ENCODE data around the gene DDTL. TPM values are rescaled to one million over a fixed set of nuclear protein-coding genes. Genes with fewer than 3 reads are reported as not detected.
"Not testable (repeated sequence)": the region's sequence is repeated elsewhere in the genome, so short reads cannot be mapped to it uniquely, and the experiment has no call there.

DDTL gene
- total RNA-seq, 1 donor from 2014 or later: 1.2 TPM

DNA sequence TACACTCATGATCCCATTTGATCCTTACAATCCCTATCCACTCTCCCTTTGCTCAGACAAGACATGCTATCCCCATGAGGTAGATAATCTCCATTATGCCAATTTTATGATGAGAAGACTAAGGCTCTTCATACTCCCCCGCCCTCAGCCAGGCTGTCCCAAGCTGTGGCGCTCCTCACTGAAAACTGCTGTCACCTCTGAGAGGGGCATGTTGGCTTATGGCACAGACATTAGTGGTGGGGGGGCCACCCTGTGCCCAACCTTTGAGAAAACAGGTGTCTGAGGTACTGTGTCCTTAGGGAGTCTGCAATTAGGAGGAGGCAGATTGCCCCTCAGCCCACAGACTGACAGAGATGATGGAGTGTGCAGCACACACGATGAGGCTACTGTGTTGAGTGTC is 2.4 kb downstream of the DDTL start:
- DNase-seq (ENCODE audit: low spot score): no peak

DNA sequence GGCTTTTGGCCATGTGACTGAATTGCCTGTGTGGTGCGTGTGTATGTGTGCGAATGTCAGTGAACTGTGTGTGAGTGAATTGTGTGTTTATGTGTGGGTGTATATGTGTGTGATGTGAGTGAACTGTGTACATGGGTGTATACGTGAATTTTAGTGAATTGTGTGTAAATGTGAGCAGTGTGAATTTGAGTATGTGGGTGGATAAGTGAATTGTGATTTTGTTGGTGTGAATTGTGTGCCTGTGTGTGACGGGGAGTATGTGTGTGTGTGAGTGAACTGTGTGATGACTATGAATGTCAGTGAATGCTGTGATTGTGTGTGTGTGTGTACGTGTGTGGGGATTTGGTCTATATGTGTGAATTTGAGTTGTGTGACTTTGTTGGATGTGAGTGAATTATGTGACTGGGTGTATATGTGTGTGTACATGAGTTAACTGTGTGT is 3.5 kb downstream of the DDTL start:
- DNase-seq (ENCODE audit: low spot score): no peak

DNA sequence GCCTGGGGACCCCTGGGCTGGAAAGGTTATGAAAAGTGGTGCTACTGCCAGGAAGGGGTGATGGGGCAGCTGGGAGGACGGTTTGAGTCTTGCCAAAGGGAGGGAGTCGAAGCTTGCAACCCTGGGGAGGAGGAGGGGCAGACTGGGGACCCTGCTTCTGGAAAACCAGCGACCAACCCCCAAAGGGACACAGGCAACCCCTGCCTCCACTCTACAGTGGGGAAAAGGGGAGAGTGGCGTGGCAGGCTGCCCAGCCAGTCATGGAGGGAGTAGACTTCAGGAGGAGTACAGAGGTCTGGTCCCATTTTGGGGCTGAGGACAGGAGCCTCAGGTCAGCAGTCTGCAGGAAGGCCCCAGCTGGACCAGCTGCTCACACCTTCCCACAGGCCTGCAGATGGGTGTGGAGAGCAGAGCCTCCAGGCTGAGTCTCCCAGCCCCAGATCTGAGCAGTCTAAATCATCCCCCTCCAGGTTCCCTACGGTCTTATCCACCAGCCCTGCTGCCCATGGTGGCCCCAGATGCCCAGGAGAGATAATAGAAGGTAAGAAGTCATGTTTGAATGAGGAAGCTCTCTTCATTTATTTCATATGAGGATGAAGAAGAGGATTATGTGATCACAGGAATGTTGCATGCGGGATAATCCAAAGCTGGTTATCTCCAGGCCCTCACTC is 4.3 kb downstream of the DDTL start:
- peak; percentile 49 for DNase-seq (ENCODE audit: low spot score)

DNA sequence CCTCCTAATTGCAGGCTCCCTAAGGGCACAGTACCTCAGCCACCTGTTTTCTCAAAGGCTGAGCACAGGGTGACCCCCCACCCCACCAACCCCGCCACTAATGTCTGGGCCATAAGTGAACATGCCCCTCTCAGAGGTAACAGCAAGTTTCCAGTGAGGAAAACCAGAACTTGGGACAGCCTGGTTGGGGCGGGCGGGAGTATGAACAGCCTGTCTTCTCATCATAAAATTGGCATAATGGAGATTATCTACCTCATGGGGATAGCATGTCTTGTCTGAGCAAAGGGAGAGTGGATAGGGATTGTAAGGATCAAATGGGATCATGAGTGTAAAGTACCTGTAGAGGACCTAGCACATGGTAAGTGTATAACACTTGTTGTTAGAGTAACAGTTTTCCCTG is 5.2 kb downstream of the DDTL start:
- not testable (repeated sequence) for DNase-seq (ENCODE audit: low spot score)

DNA sequence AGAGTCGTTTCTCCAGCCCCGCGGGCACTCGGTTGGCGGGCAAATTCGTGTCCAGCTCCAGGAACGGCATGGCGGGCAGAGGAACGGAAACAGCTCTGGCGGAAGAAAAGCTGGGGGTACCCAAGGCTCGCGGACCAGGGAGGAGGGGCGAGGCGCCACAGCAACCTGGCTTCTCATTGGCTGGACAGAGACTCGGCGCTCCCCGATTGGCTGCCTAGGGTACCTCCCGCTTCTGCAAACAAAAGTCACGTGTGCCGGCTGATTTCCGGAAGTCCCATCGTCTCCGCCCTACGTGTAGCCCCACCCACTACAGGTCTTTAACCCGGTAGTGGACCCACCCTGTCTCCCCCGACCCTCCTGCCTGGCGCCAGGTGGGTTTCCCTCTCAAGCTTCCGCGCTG is 7.7 kb downstream of the DDTL start, which contains the start of gene DDT:
Gene DDT (minus strand): TSS at position 97 of the 400 bp plus-strand sequence. CDS start 27 bp downstream, at position 70.
- DNase-seq (ENCODE audit: low spot score): not testable (repeated sequence)

DNA sequence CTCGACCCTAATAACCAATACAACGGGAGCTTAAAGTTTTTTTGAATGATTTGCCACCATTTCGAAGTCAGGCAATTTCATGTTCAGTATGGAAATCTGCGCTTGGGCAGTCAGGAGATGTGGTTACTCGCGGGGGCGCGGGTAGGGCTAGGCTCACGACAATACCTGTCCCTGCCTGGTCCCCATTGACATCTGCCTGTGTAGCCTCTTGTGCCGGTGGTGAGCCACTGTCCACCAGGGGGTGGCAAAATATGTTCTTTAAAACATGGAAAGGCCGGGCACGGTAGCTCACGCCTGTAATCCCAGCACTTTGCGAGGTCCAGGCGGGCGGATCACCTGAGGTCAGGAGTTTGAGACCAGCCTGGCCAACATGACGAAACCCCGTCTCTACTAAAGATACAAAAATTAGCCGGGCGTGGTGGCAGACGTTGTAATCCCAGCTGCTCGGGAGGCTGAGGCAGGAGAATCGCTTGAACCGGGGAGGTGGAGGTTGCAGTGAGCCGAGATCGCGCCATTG is 8.2 kb downstream of the DDTL start:
- DNase-seq (ENCODE audit: low spot score): peak; percentile 6

DNA sequence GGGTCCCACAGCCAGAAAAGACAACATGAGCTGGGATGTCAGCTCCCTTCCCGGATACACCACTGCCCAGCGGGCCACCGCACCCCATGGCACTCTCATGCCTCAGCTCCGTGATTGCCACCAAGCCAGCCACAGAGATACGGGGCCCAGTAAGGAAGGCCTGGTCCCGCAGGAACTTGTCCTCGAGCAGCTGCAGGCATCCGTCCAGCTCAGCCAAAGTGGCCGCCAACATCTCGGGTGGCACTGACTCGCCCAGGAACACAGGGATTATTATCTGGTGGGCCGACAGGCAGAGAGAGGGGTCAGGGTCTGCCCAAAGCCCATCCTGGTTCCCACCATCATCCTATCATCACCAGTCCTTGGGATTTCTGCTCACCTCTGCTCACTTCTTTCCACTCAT is 10.6 kb downstream of the DDTL start:
- DNase-seq (ENCODE audit: low spot score): peak; percentile 35

DNA sequence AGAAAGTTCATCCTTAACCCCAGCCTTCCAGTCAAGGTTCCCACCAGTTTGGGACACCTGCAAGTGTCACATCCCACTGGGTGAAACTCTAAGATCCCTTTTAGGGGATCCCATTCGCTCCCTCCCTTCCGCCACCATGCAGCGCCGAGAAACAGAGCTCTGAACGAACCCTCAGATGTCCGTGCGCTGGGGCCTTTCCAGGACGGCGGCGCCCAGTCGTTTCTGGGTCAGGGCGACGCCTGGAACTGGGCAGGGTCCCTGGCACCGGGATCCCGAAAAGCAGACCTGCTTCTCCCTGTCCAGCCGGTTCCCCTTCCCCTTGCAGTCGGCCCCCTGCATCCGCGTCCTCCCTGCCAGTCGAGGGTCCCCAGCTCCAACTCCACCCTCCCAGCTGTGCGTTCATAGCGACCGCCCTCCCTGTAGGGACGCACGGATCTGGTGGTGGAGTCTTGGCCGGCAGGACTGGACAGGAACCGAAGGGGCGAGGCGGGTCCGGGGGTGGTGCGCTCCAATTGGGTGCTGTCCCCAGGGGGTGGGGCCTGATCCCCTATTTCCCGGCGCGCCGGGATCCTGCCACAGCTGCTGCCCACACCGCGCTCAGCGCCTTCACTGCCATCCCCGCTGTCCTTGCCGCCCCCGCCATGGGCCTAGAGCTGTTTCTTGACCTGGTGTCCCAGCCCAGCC is 13.0 kb downstream of the DDTL start, which contains the start of gene GSTT2:
Gene GSTT2 (plus strand): TSS at position 578 of the 684 bp plus-strand sequence.
- not testable (repeated sequence) for DNase-seq (ENCODE audit: low spot score)

DNA sequence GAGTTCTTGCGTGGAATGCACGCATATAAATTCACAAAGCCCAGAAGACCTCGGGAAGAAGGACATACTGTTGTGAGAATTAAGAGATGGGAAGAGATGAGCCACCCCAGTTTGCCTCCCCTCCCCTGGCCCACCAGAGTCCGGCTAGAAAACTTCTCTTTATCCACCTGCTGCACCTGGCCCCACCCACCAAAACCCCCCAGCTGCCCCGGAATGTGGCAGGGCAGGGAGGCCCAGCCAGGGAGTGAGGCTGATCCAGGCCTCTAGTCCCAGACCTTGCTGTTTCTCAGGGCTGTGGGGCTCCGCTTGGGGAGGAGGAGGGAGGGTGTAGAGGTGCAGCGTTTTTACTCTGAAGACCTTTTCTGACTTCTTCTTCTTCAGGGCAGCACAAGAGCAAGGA is 13.9 kb downstream of the DDTL start:
- not testable (repeated sequence) for DNase-seq (ENCODE audit: low spot score)

DNA sequence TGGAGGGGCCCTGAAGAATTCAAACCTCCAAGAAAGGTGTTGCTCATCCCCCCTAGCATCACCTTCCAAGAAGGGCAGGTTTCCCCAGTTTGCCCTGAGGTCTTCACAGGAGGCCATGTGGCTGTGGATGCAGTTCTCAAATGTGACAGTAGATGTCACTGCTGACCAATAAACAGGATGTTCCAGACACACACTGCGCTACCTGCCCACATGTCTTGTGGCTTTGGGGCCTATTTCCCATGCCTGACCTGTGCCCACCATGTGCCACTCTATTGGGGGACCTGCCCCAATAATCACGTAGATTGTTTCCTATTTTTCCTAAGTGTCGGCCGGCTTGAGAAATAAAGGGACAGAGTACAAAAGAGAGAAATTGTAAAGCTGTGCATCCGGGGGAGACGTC is 17.7 kb downstream of the DDTL start:
- no peak for DNase-seq (ENCODE audit: low spot score)

DNA sequence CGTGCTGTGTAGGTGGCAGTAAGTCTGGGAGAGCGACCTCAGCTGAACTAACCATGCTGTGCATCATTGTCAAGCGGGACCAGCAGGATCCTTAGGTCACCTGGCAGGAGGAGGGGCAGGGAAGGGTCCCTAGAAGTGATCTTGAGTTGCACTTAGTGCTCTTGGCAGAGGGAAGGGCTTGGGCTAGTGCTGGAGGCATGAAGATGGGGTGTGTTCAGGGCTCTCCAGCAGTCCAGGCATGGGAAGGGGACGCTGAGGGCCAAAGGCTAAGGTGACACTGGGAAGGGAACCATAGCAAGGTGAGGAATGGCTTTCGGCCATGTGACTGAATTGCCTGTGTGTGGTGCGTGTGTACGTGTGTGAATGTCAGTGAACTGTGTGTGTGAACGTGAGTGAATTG is 19.4 kb downstream of the DDTL start:
- DNase-seq (ENCODE audit: low spot score): not testable (repeated sequence)

DNA sequence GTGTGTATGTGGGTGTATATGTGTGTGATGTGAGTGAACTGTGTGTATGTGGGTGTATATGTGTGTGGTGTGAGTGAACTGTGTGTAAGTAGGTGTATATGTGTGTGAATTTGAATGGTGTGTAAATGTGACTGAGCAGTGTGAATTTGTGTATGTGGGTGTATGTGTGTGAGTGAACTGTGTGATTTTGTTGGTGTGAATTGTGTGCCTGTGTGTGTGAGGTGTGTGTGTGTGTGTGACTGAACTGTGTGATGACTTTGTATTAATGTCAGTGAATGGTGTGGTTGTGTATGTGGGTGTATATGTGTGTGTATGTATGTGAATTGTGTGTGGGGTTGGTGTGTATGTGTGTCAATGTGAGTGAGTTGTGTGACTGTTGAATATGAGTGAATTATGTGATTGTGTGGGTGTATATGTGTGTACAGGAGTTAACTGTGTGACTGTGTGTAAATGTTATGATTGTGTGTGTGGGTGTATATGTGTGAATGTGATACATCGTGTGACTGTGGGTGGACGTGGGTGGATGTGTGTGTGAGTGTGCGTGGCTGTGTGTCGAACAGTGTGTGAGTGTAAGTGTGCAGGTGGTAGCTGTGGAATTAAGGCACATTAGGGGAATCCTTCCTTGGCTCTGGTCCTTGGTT is 20.0 kb downstream of the DDTL start:
- DNase-seq (ENCODE audit: low spot score): peak; percentile 8

DNA sequence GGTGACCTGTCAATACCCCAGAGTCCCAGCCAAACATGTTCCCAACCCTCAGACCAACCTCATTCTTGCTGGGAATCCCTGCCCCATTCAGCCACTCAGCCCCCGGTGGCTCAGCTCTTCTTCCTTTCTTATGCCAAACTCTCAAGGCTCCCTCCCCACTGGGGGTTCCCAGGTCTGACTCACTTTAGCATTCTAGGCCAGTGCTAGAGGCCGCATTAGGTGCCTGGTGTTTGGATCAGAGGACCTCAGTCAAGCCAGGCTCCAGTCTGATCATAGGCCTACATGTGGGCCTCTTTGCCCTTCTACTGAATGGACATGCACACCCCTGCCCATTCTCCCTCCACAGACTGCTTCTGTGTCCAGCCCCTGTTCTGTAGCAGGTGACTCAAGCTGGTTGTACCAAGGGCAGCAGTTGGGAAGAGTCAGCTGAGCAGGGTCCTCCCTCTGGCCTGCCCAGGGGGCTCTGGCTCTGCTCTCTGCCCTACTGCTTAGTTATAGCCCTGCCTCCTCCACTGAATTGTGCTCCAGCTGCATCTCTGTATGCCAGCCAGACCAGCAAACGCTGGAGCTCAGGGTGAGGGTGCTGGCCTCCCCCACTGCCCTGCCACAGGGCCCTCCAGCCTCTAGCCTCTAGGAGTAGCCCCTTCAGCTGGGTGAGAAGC is 23.0 kb downstream of the DDTL start:
- not testable (repeated sequence) for DNase-seq (ENCODE audit: low spot score)

DNA sequence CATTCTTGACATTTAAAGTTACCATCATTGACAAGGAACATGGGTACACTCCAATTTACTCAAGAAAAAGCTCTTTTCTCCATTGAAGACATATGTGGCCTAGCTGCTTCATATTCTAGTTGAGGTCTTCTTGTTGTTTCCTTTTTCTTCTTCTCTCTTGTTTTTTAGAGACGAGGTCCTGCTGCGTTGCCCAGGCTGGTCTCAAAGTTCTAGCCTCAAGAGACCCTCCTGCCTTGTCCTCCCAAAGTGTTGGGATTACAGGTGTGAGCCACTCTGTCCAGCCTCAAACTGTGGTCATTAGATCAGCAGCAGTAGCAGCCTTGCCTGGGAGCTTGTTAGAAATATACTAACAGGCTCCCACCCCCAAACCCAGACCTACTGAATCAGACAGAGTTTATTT is 26.4 kb downstream of the DDTL start:
- not testable (repeated sequence) for DNase-seq (ENCODE audit: low spot score)

DNA sequence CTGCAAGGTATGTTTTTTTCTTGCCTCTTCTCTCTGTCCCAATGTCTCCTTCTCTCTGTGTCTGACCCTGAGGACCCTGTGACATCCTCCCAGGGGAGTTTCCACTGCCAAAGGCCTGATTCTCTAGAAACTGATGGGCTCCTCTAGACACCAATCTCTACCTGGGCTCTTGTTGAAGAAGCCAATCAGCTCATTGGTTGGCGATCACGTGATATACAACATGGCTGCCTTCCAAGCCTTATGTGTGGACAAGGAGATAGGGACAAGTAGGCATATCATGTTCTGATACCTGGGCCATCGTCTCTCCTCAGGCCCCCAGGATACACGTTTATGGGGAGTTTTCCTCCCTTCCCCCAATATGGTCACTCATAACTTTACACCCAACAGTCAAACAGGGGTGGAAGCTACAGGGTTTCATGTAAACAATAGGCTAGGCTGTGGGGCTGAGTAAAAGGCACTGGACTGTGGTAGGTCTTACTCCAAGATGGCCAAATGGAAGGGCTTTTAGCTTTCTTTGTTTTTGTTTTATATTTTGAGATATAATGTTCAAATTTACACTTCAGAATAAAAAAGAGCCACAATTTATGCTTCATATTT is 27.0 kb downstream of the DDTL start:
- not testable (repeated sequence) for DNase-seq (ENCODE audit: low spot score)

DNA sequence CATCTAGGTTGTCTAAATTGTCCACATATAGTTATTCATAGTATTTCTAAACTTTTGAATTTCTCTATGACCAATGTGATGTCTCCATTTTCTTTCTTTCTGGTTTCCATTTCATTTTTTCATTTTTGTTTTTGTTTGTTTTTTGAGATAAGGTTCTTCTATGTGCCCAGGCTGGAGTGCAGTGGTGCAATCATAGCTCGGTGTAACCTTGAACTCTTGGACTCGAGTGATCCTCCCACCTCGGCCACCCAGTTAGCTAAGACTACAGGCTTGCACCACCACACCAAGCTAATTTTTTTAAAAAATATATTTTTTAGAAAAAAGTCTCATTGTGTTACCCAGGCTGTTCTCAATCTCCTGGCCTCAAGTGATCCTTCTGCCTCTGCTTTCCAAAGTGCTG is 30.4 kb downstream of the DDTL start:
- DNase-seq (ENCODE audit: low spot score): no peak

DNA sequence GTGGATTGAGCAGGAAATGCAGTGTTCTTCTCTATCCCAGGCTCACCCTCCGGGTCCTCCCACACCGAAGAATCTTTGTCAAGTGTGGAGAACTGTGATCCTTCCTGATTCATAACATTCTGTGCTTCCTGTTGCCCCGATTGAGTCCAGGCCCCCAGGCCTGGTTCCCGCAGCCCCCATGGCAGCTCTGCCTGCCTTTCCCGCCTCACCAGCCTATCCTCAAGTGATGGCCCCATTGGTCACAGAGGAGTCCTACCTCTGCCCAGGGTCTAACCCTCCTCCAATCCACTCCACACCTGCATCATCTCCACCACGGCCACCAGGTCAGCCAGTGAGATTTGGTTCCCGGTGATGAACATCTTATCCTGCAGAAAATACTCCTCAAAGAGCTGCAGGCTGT is 33.1 kb downstream of the DDTL start:
- not testable (repeated sequence) for DNase-seq (ENCODE audit: low spot score)

DNA sequence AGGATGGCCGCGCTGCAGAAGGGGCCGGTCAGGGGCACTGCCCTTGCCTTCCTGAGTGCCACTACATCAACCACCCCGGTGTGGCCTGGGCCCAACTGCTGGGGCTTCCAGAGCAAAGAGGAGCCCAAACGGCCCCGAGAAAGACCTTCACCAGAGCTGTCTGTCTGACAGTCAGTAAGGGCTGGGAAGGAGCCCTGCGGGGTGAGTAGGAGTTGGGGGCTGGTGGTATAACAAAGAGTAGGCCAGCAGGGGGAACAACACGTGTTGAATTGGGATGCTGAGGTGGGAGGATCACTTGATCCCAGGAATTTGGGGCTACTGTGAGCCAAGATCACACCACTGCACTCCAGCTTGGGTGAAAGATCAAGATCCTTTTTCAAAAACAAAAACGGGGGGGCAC is 34.6 kb downstream of the DDTL start:
- DNase-seq (ENCODE audit: low spot score): no peak

DNA sequence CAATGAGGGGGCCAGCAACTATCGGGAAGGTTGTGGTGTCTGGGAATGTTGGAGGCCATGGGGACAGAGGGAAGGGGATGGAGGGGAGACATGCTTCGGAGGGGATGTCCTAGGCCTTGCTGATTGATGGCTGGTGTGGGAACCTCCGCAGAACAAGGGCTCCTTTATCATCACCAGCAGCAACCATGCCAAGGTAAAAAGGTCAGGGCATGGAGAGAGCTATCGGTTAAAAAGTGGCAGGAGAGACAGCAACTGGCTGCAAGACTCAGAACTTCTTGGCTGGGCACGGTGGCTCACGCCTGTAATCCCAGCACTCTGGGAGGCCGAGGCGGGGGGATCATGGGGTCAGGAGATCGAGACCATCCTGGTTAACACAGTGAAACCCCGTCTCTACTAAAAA is 35.6 kb downstream of the DDTL start:
- no peak for DNase-seq (ENCODE audit: low spot score)

DNA sequence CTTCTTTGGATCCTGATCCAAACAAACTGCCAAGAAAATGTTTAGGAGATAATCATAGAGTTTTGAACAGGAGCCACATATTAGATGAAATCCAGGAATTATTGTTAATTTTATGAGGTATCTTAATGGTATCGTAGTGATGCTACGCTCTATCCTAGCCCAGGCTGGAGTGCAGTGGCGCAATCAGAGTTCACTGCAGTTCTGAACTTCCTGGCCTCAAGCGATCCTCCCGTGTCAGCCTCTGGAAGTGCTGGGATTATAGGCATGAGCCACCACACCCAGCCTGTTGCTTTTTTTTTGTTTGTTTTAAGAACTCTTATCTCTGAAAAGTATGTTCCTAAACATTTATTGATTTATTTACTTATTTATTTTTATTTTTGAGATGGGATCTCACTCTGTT is 36.2 kb downstream of the DDTL start:
- DNase-seq (ENCODE audit: low spot score): no peak

DNA sequence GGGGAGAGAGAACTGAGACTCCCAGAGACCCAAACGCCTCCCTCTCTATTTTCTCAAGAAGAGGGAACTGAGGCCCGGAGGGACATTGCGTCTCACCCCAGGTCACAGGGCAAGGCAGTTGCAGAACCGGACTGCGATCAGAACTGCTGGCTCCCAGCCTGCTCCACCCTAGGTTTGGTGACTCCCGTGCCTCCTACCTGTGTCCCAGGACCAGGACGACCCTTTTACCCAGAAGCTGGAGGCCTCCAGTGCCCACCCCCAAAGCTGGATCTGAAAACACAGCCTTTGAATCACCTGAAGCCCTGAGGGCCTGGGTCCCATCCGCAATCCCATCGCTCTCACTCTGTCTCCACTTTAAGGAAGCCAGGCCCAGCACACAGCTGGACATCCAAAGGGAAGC is 37.2 kb downstream of the DDTL start:
- no peak for DNase-seq (ENCODE audit: low spot score)
